Muscle of arm (tissue), 14 donors: ENCODE data around the gene CD151. TPM values are rescaled to one million over a fixed set of nuclear protein-coding genes. Genes with fewer than 3 reads are reported as not detected.

ENCODE experiments used
- DNase-seq: peaks from one replicate; pipeline ENCODE4 v3.0.0-alpha.2; 2013
- long read RNA-seq, 11 donors: transcript quantifications; one replicate each; lab custom pipeline, GENCODE V29; 2026
- polyA plus RNA-seq, 12 donors: library from polyadenylated mRNA; unstranded; fragments of 120-200 nt; gene quantifications; one replicate each; pipeline ENCODE4 v1.2.1, GENCODE V29; 2013; ENCODE audit not compliant: insufficient read length in 12 of 12

CD151 gene
- polyA plus RNA-seq: 100 to 1,000 TPM in 10 of 12 donors, 10 to 100 TPM in 1, not detected in 1; 75.9 to 300 (median 133) TPM
- long read RNA-seq, donor 1, transcript CD151-203 (8 exons, 1,486 nt): minor isoform, 49 of 297 reads
- long read RNA-seq, donor 1, transcript CD151-202 (9 exons, 1,658 nt): major isoform, 70 of 297 reads
- long read RNA-seq, donor 1, transcript CD151-201 (9 exons, 1,545 nt): minor isoform, 10 of 297 reads
- long read RNA-seq, donor 1, partial matches to known transcripts: 156 of 297 reads
- long read RNA-seq, donor 1, other reads (novel, unspliced or antisense): 9 of 297 reads
- long read RNA-seq, donor 2, transcript CD151-203 (8 exons, 1,486 nt): major isoform, 38 of 122 reads
- long read RNA-seq, donor 2, transcript CD151-201 (9 exons, 1,545 nt): minor isoform, 7 of 122 reads
- long read RNA-seq, donor 2, transcript CD151-202 (9 exons, 1,658 nt): minor isoform, 33 of 122 reads
- long read RNA-seq, donor 2, partial matches to known transcripts: 33 of 122 reads
- long read RNA-seq, donor 2, other reads (novel, unspliced or antisense): 10 of 122 reads
- long read RNA-seq, donor 3, transcript CD151-203 (8 exons, 1,486 nt): minor isoform, 10 of 51 reads
- long read RNA-seq, donor 3, transcript CD151-202 (9 exons, 1,658 nt): major isoform, 17 of 51 reads
- long read RNA-seq, donor 3, partial matches to known transcripts: 18 of 51 reads
- long read RNA-seq, donor 3, other reads (novel, unspliced or antisense): 0 of 51 reads
- long read RNA-seq, donor 4, transcript CD151-202 (9 exons, 1,658 nt): major isoform, 14 of 140 reads
- long read RNA-seq, donor 4, transcript CD151-203 (8 exons, 1,486 nt): minor isoform, 12 of 140 reads
- long read RNA-seq, donor 4, partial matches to known transcripts: 109 of 140 reads
- long read RNA-seq, donor 4, other reads (novel, unspliced or antisense): 0 of 140 reads
- long read RNA-seq, donor 5: 0 reads
- long read RNA-seq, donor 6, transcript CD151-201 (9 exons, 1,545 nt): minor isoform, 5 of 51 reads
- long read RNA-seq, donor 6, transcript CD151-203 (8 exons, 1,486 nt): major isoform, 20 of 51 reads
- long read RNA-seq, donor 6, transcript CD151-202 (9 exons, 1,658 nt): minor isoform, 14 of 51 reads
- long read RNA-seq, donor 6, partial matches to known transcripts: 10 of 51 reads
- long read RNA-seq, donor 6, other reads (novel, unspliced or antisense): 0 of 51 reads
- long read RNA-seq, donor 7, transcript CD151-203 (8 exons, 1,486 nt): minor isoform, 17 of 46 reads
- long read RNA-seq, donor 7, transcript CD151-202 (9 exons, 1,658 nt): major isoform, 24 of 46 reads
- long read RNA-seq, donor 7, partial matches to known transcripts: 0 of 46 reads
- long read RNA-seq, donor 7, other reads (novel, unspliced or antisense): 0 of 46 reads
- long read RNA-seq, donor 8, transcript CD151-202 (9 exons, 1,658 nt): minor isoform, 35 of 148 reads
- long read RNA-seq, donor 8, transcript CD151-203 (8 exons, 1,486 nt): major isoform, 42 of 148 reads
- long read RNA-seq, donor 8, transcript CD151-201 (9 exons, 1,545 nt): minor isoform, 6 of 148 reads
- long read RNA-seq, donor 8, partial matches to known transcripts: 56 of 148 reads
- long read RNA-seq, donor 8, other reads (novel, unspliced or antisense): 7 of 148 reads
- long read RNA-seq, donor 9, transcript CD151-202 (9 exons, 1,658 nt): minor isoform, 13 of 78 reads
- long read RNA-seq, donor 9, transcript CD151-203 (8 exons, 1,486 nt): major isoform, 21 of 78 reads
- long read RNA-seq, donor 9, partial matches to known transcripts: 39 of 78 reads
- long read RNA-seq, donor 9, other reads (novel, unspliced or antisense): 0 of 78 reads
- long read RNA-seq, donor 10, transcript CD151-201 (9 exons, 1,545 nt): minor isoform, 5 of 132 reads
- long read RNA-seq, donor 10, transcript CD151-203 (8 exons, 1,486 nt): major isoform, 43 of 132 reads
- long read RNA-seq, donor 10, transcript CD151-202 (9 exons, 1,658 nt): minor isoform, 40 of 132 reads
- long read RNA-seq, donor 10, partial matches to known transcripts: 36 of 132 reads
- long read RNA-seq, donor 10, other reads (novel, unspliced or antisense): 7 of 132 reads
- long read RNA-seq, donor 11, transcript CD151-202 (9 exons, 1,658 nt): minor isoform, 22 of 76 reads
- long read RNA-seq, donor 11, transcript CD151-203 (8 exons, 1,486 nt): major isoform, 31 of 76 reads
- long read RNA-seq, donor 11, partial matches to known transcripts: 9 of 76 reads
- long read RNA-seq, donor 11, other reads (novel, unspliced or antisense): 11 of 76 reads

DNA sequence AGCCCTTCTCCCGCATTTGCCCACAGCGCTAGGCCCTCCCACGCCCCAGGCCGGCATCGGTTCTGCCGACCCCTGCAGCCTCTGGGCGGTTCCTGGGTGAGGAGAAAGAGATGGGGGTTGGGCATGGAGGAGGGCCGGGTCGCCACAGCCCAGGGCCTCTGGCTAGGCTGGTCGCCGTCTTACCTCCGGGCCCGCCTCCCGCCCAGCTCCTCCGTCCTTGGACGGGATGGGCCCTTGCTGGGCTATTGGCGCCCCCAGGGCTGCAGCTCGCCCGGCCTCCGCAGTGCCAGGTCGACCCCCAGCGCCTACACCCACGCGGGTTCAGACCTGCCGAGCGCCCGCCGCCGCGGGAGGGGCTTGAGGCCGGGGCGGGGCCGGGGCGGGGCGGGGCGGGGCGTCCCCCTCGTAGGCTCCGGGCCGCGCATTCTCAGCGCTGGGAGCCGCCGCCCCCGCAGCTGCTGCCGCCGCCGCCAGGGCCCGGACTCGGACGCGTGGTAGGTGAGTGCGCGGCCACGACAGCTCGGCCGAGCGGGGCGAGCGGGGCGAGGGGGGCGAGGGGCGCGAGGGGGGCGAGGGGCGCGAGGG lies at the start of gene CD151:
TSS of gene CD151 (plus strand) at position 424 of the 585 bp plus-strand sequence. CDS start 3,118 bp downstream, outside the sequence.
- no peak for DNase-seq

DNA sequence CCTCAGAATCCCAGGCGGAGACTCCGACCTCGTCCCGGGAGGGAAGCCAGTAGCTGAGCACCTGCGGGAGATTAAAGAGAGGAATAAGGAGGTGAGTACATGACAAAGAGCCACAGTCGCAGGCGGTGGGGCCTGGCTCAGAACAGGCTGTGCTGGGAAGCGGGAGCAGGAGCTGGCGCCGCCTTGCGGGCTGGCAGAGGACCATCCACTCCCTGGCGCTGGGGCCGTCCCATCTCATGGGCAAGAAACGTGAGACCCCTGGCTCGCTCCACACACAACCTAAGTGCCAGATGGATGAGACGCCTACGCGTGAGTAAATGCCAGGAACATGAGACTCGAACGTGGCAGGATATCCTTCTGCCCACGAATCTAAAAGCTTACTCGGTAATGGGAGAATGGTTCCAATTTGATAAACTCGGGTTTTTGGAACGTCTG lies 49.2 kb upstream of the CD151 start:
- peak; percentile 71 for DNase-seq

DNA sequence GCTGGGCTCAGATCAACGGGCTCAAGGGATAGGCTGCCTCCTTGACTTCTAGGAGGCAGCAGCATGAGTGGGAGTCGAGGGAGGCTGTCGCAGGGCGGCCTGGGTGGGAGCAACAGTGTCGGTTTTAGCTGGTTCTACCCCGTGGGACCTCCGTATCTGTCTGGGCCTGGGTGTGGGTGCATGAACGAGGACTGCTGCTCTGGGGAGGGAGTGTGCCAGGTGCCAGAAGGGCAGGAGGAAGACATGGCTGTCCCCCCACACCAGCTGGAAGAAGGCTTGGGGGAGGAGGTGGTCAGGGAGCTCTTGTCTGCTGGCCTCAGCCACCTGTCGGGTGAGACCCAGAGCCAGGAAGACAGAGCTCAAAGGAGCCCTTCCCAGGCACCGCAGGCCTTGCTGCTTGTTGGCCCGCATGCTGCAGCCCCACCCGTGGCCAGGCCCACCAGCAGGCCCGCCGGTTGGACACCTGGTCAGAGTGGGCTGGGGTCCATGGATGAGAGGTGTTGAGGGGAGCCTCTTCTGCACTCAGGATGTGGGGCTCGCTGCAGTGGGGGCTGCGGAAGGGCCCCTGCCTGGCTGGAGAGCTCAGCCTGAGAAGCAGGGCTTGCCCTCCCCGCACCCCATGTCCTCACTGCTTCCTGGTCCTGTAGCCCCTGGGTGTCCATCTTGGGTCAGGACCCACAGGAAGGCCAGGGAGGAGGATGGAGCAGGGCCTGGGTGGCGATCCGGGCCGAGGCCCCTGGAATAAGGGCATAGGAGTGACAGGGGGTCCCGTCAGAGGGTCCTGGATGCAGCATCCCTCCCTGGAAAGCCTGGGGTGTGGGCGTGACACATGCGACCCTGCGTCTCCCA lies 46.3 kb upstream of the CD151 start:
- DNase-seq: no peak

DNA sequence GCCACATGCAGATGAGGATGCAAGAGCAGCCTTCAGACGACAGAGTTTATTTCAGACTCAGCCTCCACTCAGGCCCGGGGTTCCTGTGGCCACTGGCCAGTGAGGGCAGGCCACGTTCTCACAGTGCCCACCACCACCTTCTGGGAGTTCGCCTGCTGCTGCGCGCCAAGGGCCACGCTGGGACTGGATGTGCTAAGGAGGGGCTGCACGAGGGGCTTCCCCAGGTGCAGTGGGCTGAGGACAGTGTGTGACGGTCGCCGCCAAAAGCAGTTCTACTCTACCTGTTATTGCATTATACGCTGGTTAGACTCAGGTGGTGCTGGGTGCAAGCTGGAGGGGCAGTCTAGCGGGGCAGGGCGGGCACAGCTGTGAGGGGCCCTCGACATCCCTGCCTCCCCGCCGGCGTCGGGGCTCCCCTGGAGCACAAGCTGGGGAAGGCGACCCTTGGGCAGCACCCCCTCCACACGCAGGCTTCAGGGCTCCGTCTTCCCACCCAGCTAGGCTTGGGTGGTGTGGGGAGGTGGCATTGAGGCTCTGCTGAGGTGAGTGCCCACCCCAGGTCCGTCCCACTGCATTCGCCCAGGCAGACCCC lies 45.6 kb upstream of the CD151 start:
- no peak for DNase-seq

DNA sequence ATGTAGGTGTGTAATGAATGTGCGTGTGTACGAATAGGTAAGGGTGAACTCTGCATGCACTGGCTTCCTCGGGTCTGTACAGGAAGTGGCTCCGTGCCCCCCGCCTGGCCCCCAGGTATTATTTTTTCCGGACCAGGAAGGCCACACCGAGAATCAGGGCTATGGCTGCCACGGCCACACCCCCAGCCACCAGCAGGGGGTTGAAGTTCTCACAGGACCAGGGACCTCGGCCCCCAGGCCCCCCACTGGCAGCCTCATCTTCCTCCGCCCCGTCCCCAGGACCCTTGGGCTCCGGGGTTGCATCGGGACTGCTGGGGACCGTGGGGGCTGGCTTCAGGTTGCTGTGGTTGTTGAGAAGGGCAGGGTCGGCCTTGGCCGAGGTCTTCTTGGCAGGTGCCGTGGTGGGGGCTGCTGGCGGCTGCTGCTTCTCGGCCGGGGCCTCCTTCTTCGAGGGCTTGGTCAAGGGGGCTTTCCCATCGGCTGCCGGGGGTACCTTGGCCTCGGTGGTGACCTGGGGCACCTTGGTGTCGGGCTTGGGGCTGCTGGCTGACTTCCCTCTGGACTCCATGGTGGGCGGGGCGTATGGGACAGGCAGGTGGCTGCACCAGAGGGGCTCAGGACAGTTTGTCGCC lies 44.6 kb upstream of the CD151 start:
- no peak for DNase-seq

DNA sequence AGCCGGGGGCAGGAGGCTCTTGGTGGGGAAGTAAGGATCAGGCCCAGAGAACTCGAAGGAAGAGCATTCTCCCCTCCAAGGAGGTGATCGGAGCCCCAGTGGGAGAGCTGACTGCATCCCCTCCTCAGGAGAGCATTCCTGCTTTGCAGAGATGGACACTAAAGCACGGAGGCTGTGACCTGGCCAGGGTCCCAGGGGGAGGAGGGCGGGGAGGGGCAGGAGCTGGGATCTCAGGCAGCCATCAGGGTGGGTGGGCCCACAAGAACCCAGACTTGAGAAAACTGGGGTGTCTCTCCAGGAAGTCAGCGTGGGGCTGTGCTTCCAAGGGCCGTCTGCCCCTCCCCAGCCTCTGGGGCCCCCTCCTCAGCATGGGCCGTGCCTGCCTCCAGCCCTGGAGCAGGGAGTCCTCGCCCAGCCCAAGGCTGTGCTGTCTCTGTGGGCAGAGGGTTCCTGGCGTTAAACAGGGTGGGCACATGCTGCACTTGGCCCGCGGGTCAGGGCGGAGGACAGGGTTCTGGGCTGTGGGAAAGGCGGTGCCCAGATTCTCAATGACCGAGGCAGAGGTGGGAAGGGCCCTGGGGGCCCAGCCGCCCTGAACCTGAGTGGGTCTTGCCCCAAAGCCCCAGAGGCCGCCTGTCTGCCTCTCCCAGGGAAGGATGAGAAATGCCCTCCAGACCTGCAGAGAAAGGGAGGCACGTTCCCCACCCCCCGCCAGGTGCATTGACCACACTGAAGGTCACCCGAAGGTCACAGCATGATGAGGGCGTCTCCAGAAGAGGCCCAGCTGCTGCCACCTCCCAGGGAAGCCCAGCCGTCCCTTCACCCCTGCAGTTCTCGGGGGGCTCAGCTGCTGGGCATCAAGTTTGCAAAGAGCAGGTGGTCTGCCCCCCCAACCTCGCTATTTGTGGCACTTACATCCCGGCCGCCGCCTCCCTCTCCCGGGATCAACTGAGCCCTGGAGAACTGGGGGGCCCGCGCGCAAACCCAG lies 43.5 kb upstream of the CD151 start:
- no peak for DNase-seq

DNA sequence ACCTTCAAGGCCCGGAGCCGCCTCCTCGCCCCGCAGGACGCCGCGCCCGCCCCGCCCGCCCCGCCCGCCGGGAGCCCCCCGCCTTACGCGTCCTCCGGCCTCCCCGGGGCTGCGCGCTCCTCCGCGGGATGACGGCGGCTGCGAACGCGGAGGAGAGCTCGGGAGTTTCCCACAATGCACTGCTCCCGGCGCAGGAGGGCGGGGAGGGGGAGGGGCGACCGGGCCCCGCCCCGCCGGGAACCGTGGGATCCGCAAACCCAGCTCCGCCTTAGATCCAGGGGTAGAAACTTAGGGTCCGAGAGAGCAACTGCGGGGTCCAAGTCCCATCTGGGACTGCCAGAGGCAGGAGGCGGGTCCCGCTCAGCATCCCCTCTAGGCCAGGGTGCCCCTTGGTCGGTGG lies 42.8 kb upstream of the CD151 start, which contains the start of gene CEND1:
TSS of gene CEND1 (minus strand) at position 148 of the 400 bp plus-strand sequence. CDS start 1,514 bp downstream, outside the sequence.
- DNase-seq: no peak

DNA sequence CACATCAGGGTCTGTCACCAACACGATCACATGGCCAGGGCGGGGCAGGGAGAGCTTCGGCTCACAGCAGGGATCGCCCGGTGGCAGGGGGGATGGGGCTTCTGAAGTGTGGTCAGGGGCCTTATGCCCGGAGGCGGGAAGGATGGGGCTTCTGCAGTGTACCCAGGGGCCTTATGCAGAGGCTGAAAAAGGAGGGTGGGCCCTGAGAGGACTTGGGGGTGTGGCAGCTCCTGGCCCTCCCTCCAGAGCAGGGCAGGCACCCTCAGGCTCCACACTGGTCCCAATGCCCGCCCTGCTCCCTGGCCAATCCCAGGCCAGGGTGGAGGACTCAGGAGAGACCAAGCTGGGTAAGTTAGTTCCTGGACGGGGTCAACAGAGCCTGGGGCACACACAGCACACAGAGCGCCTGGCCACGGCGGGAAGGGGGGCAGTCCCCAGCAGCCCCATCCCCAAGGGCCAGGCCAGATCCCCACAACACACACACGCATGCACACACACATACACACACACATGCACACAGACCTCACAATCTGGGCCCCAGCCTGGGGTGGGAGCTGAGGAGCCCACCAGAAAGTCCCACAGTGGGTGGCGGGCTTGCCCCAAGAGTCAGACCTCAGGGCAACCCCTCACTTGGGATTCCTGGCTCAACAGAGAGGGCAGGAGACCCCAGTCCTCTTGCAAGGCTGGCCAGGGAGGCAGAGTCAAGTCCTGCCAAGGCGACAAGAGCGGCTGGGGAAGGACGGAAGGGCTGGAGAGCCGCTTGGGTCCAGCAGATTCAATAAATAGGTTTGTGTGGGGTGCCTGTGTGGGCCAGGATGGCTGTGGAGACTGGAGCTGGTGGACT lies 41.8 kb upstream of the CD151 start:
- DNase-seq: no peak

DNA sequence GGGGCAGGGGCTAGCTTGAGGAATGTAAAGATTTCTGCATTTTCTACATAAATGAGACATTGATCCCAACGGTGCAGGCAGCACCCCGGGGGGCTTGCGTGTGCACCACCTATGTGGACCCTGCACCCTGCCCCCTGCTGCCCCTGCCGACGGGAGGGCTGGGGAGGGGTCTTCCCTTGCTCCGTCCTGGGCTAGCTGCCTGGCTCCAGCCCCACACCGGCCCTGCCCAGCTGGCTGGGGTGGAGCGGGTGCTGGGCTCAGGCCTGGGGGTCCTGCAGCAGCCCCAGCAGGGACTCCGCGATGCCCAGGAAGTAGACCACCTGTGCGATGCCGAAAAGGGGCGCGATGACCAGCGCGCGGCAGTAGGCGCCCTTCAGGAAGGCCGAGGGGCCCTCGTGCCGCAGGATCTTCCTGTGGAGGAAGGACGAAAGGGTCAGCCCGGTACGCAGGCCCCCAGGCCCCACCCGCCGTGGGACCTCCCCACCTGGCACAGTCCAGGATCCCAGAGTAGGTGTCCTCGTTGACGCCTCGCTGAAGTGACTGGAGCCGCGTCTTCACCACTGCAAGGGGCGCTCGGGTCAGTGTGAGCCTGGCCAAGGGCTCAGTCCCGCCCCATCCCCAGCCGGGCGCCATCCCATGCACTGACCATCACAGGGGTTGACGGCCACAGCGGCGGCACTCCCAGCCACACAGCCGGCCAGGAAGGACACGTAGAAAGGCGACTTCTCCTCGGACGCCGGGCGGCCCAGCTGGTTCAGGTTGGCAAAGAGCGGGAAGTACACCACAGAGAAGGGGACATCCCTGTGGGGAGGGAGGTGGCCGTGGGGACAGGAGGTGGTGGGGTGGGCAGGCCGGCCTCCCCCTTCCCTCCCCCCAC lies 40.9 kb upstream of the CD151 start:
- DNase-seq: no peak

DNA sequence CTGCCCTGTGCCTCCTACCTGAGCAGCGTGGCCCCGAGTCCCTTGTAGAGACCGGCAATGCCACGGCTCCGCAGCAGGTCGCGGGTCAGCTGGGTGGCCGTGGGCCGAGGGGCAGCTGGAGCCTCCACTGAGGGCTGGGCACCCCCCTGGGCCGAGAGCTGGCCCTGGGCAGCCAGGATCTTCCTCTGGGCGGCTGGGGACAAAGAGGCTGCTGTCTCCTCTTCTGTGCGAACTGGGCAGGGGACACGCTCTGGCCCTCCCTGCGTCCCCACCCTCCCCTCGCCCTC lies 40.3 kb upstream of the CD151 start:
- no peak for DNase-seq

DNA sequence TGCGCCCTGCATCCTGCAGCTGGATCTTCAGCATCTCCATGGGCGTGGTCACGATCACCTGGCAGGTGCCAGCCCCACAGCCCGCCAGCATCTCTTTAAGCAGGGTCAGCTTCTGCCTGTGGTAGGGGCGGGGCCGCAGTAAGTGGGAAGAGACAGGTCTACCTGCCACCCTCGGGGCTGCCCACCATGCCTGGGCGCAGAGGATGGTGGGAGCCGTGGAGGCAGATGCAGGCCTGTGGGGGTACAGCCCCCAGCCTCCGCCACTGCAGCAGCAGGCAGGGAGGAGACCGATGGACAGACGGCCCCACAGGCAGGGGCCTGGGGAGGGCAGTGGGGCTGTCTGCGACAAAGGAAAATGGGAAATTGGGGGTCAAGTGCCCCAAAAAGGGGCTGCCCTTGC lies 39.9 kb upstream of the CD151 start:
- DNase-seq: no peak

DNA sequence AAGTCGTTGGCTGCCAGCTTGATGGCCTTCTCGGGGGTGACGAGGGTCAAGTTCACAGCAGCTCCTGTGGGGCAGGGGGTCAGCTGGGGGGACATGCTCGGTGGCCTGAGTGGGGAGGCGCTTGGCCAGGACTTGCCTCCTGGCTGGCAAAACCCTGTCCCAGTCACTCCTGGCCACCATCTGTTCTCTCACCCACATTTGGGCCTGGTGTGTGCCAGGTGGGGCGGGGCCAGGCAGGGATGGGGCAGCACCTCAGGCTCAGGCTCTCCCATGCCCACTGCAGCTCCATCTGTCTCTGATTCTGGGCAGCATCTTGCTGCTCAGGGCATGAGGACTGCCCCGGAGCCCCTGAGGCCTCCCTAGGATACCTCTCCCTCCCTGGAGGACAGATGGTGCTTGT lies 39.2 kb upstream of the CD151 start:
- DNase-seq: no peak

DNA sequence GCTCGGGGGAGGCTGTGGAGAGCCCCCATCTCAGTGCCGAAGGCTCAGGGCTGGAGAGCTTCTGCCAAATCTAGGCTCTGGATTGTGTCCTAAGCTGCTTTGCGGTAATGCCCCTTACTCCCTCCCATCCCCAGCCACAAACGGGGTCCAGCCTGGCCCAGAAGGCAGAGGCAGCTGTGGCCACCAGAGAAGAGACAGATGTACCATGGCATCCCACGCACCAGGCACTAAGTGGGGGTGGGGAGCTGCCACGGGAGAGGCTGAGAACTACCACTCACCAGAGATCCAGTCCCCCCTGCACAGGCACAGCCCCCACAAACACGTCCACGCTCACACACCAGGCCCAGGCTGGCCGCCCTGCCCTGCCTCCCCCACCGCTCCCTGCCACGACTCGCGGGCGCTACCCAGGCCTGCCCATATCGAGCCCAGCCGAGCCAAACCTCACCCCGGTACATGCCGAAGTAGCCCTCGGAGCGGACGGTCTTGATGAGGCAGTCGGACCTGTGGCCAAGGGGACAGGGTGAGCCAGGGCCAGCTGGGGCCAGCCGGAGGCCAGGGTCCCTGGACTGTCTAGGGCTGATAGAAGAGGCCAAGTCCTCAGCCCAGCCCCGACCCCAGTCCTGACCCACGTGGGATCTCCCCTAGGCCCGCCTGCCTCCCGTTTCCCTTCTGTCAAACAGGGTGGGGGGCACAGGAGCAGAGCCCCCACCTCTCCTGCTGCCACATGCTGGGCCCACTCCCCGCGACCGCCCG lies 38.6 kb upstream of the CD151 start:
- no peak for DNase-seq
